Activated CD4-positive, alpha-beta T cell treated with anti-CD3 and anti-CD28 coated beads, Interleukin-2, amount 50 U/mL, for 1 hour (primary cell): ENCODE measurements around the gene ARHGAP27.
"Not testable (repeated sequence)": the region's sequence is repeated elsewhere in the genome, so short reads cannot be mapped to it uniquely, and the experiment has no call there.

Source experiments
- DNase-seq: peaks from one replicate; pipeline ENCODE4 v3.0.0-alpha.2; 2020

ARHGAP27 gene

GRCh38 chr17:45347444-45347843 is 85.2 kb downstream of the ARHGAP27 start:
- no peak for DNase-seq

GRCh38 chr17:45346216-45347015 is 86.3 kb downstream of the ARHGAP27 start:
- no peak for DNase-seq

GRCh38 chr17:45345554-45346215 is 87.0 kb downstream of the ARHGAP27 start:
- DNase-seq, result no peak

GRCh38 chr17:45345246-45345553 is 87.5 kb downstream of the ARHGAP27 start:
- no peak for DNase-seq

GRCh38 chr17:45343967-45344664 is 88.6 kb downstream of the ARHGAP27 start:
- DNase-seq, result not testable (repeated sequence)
